ENCODE results near the gene SERPINA1.

DNA sequence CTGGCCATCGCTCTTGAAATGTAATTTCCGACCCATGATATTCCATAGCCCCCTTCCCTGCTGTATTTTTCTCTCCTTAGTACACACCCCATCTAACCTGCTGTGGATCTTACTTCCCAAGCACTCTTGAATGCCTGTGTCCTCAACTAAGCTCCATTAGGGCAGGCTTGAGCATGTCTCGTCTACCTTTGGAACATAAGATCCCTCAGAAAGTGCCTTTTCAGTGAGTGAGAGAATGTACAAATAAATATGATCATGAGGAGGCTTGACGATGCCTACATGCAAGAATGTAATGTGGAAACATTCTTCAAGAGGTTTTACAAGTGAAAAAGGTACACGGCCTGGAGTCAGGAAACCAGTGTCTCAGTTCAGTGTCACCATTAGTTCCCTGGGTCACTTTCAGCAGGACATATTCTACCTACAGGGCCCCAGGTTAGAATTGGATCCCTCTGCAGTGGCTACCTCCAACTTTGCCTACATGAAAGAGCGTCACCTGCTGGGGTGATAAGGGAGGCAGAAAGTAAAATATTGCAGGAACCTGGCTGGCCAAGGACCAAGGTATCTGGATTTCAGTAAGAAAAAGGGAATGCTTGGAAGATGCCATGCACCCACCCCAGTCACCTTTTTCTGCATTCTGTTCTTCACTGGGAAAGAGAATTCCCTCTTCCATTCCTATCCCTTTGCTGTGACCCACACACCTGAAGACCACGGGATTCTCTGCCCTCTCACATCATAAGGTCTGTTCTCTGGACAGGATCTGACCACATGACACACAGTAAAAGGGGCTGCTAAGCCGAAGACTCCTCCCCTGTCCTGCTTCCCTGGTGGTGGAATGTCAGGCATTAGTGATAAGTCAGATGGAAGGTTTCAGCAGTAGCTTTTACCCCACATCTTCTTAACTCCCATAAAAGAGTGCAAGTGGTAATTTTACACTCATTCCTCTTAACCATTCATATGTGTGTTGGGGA lies 24.6 kb upstream of the SERPINA1 start:
- TF ChIP-seq, protein P1, sequence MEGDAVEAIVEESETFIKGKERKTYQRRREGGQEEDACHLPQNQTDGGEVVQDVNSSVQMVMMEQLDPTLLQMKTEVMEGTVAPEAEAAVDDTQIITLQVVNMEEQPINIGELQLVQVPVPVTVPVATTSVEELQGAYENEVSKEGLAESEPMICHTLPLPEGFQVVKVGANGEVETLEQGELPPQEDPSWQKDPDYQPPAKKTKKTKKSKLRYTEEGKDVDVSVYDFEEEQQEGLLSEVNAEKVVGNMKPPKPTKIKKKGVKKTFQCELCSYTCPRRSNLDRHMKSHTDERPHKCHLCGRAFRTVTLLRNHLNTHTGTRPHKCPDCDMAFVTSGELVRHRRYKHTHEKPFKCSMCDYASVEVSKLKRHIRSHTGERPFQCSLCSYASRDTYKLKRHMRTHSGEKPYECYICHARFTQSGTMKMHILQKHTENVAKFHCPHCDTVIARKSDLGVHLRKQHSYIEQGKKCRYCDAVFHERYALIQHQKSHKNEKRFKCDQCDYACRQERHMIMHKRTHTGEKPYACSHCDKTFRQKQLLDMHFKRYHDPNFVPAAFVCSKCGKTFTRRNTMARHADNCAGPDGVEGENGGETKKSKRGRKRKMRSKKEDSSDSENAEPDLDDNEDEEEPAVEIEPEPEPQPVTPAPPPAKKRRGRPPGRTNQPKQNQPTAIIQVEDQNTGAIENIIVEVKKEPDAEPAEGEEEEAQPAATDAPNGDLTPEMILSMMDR (IDR thresholded peaks at IDR 0.05), result peak in 3 of 6 experiments; percentile 11 to 19 (median 13)
- no peak for TF ChIP-seq POLR2A (IDR thresholded peaks at IDR 0.05)
